GM19351 (cell line): ENCODE results near the gene CYB561D2.

Experiments
- ATAC-seq: cut with Tn5 transposase; IDR thresholded peaks from one replicate; pipeline ENCODE4 v1.9.1; 2021; ENCODE audit warnings: mild to moderate bottlenecking, moderate library complexity; ENCODE audit not compliant: unreplicated experiment

The CYB561D2 gene

DNA sequence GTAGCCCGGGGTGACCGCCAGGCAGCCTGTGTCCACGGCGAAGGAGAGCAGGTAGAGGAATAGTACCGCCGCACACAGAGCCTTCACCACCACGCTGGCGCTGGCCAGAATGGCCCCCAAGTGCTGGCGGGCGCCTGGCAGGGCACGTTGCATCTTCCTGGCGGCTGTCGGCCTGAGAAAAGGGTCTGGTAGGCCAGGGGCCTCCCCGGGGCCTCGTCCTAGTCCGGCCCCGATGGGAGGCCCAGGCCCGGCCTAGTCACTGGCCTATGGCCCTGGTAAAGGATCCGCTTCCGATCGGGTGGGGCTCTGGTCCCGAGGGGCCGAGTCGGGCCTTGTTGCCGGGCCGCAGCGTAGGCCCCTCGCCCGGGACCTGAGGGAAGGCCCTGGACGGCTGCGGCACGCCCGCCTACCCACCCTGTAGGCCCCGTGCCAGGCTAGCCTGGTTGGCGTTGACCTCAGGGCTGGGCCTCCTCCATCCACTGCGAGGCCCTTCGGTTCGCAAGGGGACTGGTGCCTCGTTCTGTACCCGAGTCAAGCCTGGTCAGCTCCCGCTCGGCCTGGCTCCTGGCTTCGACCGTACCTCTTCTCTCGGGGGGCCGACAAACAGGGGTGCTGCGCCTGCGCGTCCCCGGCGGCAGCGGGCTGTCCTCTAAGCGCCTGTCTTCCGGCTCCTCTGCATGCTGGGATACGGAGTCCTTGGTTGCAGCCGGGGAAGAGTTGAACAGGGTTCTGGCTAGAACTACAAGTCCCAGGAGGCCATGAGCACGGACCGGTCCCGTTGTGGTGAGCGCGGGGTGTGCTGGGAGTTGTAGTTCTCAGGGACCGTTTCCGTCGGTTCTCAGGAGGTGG, 8.5 kb downstream of the CYB561D2 start, which contains the start of gene TMEM115:
TMEM115 (minus strand) TSS at position 611 of the 849 bp plus-strand sequence; CDS start at position 153, 458 bp downstream.
- ATAC-seq = peak; percentile 99

DNA sequence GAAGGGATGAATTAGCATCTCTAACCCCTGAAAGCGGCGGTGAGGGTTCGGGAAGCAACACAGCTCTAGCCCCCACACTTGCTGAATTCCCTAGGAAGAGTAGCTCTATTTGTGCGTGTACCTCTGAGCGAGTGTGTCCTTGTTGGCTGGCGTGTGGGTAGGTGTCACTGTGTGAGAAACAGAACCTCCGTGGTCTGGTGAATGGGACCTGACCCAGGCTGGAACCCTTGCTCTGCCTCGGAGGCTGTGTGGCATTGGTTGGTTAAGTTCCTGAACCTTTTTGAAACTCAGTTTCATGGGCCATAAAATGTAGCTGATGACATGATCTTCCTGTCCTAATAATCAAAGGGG, 9.1 kb downstream of the CYB561D2 start:
- ATAC-seq = no peak

DNA sequence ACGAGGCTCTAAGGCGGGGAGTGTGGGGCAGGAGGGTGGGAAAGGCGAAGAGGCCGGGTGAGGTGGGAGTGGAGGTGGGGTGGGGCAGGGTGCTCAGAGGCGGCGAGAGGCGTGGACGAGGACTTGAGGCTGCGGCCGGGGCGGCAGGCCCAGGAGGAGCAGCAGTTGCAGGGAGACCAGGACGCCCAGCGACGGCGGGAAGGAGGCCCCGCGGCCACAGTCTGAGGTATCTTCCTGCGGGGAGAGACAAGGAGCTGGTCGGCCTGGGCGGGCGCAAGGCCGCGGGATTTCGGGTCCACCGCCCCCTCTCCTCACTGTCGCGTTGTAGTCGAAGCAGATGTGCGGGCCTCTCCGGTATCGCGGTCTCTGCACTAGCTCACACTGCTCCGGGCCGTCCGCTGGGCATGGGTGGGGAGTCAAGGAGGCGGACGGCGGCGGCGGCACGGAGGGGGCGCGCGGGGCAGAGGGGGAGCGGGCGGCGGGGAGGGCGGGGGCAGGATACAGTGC, 14.0 kb downstream of the CYB561D2 start:
- no peak for ATAC-seq

DNA sequence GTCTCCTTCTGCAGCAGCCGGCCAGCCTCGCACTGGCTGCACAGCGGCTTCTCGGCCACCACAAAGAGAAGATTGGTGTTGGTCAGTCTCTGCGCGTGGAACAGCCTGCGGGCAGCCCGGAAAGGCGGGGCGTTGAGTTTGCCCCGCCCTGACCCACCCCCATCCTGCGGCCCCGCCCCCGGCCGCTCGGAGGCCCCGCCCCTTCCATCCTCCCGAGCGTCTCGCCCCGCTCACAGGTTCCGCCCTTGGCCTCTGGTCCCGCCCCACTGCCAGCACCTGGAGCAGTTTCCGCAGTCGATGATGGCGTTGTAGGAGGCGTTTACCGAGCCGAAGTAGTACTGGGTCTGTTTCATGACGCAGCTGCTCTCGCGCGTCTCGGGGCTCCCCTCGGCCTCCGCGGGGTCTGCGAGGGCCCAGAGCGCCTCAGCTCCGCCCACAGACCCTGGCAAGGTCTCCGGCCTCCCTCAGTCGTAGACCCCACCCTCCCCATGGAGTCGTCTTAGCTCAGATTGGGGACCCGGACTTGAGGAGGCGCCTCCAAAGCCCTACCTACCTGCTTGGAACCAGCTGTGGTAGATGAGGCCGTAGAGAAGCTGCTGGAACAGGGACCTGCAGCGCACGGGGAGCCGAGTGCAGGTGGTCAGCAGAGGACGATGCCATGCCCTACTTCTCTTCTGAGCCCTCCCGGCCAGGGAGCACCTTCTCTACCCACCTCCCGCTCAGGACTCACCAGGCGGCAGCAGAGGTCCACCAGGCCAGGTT, 14.6 kb downstream of the CYB561D2 start:
- peak; percentile 96 for ATAC-seq

DNA sequence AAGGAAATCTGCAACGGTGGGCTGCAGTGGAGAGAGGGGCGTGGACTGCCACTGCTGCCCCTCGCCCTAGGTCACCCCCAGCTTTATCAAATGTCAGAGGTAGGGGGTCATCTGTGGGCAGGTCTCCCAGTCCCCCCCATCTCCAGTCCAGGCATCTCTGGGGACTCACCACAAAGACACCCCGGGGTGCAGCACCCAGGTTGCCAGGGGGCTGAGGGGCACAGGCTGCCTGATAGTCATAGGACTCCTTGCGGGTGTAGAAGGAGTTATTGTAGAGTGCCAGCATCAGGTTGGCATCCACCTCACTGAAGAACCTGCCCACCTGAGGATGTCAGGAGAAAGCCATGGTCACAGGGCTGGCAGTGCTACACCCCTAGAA, 15.2 kb downstream of the CYB561D2 start:
- ATAC-seq = no peak

DNA sequence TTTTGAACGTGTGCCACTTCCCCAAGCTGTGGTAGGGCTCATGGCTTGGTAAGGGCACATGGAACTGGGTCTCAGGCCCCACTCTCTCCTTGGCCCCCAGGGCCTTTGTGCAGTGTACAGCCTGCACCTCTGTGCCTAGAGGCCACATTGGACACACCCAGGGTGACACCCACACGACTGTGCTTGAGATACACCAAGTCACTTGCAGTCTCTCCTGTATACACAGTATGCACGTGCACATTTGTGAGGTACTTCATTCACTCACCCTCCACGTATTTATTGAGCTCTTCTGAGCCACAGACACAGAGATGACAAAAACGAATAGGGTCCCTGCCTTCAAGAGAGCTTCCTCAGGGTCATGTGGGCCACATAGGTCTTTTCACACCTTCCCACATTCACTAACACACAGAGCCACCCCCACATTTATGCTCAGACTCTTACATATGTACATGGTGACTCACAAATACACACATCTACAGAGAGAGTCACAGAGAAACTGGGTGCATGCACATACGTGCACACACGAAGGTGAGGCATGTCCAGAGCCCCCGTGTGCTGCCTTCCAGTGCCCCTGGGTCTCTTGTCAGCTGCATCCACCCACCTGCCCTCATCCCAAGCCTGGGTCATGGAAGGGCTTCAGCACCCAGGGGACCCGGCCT, 18.5 kb downstream of the CYB561D2 start:
- no peak for ATAC-seq

DNA sequence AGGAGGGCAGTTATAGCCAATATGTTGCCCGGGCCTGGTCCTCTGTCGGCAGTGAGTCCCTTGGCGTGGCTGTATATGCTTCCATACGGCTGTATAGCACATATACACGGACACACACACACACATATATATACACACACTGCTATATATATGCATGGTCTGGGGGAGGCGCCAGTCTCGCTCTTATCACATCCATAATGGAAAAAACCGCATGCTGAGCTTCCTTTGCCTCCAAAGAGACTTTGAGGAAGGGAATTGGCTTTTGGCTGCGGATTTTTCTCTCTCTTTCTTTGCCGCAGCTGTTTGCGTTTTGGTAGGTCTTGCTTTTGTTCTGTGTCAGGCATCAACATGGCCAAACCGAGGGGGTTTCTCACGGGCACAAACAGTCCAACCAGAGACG, 19.9 kb downstream of the CYB561D2 start:
- ATAC-seq = no peak

DNA sequence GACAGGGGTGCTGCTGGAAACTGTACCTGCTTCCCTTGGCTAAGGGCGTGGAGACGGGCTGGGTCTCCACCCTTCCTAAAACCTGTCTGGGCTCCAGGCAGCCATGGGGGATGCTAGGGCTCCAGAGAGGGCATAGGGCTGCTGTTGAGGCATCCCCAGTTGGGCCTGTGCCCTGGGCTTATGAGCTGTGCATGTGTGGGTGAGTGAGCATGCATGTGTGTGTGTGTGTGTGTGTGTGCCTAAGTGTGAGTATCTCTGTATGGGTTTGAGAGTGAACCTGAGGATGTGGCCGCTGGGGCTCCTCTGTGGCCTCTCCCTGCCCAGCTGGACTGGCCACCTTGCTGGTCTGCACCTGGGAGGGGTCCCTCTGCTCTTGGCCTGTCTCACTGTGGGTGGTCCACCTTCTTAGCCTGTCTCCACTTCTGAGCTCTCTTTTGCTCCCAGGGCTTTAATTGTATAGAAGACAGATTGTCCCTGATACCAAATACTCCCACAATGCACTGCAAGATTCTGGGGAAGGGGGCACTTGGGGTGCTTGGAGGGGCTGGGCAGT, 20.5 kb downstream of the CYB561D2 start:
- ATAC-seq = no peak

DNA sequence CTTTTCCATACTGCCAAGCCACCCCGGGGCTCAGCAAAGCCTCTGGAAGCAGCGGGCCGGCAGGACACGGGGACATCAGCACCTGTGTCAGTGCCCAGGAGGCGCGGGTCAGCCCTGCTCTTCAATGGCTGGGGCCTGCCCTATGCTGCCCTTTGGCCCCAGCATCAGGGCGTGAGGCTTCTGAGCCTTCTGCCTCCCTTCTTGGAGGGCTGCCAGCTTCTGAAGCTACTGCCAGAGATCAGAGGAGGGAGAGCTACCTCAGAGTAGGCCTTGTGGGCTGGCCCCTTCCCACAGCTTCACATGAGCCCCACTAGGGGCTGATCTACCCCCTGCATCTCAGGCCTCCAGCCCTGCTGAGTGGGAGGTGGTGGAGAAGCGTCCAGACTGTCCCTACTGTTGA, 21.7 kb downstream of the CYB561D2 start:
- ATAC-seq = no peak

DNA sequence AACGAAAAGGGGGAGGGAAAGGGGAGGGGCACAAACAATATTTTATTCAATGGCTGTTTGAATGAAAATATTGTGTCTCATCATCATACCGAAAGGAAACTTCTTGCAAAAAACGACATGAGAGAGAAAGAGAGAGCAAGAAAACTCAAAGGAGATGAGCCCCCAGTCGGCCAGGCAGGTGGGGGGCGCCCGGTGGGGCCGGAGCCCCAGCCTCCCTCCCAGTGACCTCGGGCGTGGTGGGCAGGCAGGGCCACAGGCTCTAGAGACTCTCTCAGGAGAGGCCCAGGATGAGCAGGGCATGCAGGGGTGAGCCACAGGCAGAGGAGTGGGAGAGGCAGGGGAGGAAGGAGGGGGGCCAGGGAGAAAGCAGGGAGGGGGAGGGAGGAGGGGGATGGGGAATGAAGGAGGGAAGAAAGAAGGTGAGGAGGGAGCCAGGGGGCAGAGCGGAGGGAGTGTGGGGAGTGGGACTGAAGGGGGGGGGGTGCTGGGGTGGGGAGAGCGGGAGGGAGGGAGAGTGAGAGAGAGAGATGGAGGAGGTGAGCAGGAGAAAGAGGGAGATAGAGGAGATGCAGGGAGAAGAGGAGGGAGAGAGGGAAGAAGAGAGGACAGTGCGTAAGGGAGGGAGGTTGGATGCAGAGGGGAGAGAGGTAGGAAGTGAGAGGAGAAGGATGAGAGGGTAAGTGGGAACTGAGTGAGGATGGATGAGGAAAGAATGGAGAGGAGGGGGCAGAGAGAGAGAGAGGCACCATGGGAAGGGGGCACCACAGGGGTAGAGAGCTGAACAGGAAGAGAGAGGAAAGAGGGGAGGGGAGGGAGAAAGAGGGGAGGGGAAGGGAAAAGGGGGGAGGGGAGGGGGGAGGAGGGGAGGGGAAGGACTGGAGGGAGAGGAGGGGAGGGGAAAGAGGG, 22.7 kb downstream of the CYB561D2 start:
- ATAC-seq = no peak

DNA sequence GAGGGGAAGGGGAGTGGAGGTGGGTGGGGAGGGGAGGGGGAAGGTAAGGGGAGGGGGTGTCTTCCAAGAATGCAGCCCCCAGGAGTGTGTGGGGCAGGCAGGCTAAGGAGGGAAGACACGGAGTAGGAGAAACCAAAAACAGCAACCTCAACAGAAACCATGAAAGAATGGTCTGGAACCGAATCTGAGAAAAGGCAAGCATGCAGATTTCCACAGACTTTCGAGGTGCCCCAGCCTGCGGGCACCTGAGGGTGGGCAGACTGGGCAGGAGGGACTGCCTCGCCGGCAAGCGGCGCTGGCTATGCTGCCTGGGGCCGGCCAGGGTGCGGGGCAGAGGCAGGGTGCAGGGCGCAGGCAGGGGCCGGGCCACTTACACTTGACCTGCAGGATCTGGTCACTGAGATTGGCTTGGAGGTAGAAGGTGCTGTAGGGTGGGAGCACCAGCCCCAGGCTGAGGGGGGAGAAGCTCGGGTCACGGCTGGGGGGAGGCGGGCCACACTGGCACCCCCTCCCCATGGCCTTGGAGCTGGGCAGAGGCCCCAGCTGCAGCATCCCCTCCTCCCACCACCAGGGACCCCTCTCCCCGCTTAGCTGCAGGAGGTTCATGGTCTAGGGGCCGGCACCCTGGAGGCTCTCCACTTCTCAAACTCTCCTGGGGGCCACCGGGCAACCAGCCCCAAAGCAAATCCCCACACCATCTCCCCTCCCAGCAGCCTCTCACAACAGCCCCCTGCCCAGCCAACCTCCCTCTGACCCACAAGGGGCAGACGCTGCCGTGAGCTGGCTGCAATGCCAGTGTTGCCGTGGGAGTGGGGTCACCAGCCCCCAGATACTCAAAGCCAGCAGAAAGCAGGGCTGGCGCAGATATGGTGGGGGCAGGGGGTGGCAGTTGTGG, 23.9 kb downstream of the CYB561D2 start:
- ATAC-seq = no peak

DNA sequence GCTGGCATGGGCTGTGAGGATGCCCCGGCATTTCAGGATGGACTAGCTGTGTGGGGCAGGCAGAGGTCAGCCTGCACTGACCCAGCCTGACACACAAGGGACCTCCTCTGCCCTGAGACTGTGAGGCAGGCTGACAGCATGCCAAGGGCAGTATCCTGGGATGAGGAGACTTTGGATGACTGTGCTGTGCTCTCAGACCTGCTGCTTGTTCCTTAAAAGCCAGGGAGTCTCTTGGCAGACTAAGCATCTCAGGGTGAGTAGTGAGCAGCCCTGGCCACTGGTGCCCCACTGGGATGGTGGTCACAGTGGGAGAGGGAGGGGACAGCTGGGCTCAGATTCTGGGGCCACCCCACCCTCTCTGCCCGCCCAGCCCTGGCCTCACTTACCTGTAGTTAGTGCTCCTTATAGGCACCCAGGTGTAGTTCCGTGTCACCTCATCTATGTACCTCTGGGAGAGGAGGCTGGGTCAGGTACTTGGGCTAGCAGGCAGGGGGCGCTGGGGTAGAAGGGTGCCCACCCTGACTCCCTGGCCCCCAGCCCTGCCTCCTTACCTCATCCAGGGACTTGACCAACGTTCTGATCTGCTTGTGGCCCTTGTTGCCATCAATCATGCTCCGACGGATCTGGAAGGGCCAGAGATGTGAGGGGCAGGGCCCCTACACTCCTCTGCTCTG, 24.7 kb downstream of the CYB561D2 start:
- ATAC-seq = no peak

DNA sequence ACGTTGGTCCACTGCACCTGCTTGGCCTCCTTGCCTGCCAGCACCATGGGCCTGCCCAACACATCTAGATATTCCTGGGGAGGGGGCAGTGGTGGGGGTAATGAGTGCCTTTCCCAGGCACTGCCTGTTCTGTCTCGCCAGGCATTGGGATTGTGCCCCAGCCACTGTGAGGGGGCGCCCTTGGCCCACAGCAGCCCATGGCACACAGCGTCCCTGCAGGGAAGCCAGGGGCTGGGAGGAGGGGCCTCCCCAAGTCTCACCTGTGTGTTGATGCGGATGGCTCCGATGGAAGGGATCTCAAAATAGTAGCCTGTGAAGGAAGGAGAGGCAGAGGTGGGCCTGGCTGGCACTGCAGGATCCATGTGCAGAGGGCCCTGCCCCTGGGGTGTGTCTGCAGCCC, 27.4 kb downstream of the CYB561D2 start:
- ATAC-seq = no peak

DNA sequence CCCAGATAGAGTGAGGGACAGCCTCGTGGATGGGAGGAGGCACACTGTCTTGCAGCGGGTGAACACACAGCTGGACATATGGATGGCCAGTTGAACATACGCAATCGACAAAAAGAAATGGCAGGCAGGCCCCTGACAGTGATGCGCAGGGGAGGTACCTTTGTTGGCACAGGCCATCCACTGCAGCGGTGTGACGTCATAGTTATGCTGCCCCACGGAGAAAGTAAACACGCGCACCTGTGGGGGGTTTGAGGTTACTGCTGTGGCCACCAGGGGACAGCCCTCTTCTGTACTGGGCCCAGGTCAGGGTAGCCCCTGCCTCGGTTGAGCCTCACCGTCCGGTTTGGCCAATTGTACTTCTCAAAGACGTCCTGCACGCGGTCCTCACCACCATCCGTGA, 28.1 kb downstream of the CYB561D2 start:
- ATAC-seq = no peak

DNA sequence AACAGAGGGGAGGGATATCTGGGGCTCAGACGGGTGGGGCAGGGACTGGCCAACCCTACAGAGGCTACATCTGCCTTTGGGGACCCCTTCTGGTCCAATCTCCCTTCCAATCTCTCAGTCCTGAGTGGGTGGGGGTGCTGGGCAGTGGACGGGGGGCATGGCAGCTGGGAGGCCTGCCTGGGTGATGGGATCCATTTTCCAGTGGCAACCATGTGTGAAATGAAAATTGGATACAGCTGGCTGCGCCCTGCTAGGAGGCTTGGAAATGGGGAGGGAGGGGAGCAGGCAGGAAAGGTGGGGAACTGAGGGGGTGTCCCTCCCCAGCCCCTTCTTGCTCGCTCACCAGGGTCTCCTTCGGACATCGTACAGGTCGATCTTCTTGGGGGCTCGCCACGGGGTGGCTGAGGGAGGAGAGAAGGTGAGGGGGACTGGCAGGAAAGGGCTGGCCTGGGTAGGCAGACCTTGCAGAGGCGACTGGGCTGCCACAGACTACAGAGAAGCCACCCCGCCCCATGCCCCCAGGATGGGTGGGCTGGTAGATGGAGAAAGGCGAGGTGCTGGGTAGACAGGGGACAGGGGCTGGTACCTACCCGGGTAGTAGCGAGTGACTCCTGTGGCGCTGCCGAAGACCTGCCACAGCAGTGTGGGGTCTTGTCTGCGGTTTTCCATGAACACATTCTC, 29.9 kb downstream of the CYB561D2 start:
- ATAC-seq = no peak

DNA sequence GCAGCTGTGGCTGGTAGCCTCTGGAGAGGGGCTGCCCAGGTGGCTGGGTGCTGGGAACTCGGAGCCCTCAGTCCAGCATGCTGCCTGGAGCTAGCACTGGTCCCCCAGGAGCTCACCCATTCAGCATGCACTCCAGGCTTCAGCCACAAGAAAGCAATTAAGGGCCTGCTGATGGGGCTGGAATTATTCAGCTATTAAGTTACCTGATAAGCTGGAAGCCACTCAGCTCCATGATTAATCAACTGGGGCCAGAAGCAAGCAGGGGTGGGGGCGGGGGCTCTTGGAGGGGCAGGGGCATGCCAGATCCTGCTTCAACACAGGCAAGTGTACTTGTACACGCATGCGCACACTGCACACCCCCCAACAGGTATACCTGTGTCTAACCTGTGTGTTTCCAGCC, 30.7 kb downstream of the CYB561D2 start:
- no peak for ATAC-seq

DNA sequence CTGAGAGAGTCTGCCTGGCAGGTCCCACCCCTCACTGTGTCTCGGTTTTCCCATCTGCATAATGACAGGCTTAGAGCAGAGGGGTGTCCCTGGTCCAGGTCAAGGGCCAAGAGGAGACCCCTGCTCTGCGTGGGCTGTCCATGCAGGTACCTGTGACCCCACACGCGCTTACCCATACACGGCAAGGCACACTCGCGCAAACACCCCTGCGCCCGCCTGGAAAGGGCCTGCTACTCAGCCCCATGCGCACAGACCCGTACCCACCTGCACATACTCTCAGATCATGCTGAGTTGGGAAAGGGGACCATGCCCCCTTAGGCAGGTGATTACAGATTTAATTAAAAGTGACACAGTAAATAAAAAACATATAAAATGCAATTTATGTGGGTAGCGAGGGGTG, 32.1 kb downstream of the CYB561D2 start:
- ATAC-seq = no peak

DNA sequence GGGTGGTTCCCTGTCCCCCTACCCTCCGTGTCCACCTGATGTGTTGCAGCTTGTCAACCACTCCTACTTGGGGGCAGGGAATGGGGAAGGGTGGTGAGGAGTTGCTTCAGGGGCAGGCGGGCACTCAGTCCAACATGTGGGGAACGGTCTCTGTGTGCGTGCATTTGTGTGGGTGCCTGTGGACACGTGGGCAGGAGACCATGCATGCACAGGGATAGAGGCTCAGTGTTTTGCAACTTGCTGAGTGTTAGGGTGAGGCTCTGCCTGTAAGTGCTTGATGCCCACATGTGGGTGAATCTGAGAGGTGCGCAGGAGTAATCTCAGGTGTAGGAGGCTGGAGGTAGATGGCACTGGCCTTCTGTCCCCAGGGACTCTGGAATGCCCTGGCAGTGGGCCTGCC, 33.1 kb downstream of the CYB561D2 start:
- ATAC-seq = no peak
